Hepatocyte (in vitro differentiated cells): ENCODE data around the gene DGKQ. TPM values are rescaled to one million over a fixed set of nuclear protein-coding genes. Genes with fewer than 3 reads are reported as not detected.
"Not testable (repeated sequence)": the region's sequence is repeated elsewhere in the genome, so short reads cannot be mapped to it uniquely, and the experiment has no call there.

ENCODE experiments used
- DNase-seq: peaks from one replicate; pipeline ENCODE4 v3.0.0-alpha.2; 2016; ENCODE audit warnings: low spot score
- H2AFZ ChIP-seq: fragments of 200-600 bp; sonication (generic); 2 replicates; pipeline ENCODE4 v1.6.0; 2016; ENCODE audit warnings: antibody characterized with exemption, mild to moderate bottlenecking
- H3K27ac ChIP-seq: fragments of 200-600 bp; sonication (generic); 2 replicates; pipeline ENCODE4 v1.5.1; 2016; ENCODE audit warnings: mild to moderate bottlenecking
- H3K27me3 ChIP-seq: fragments of 200-600 bp; sonication (generic); 2 replicates; pipeline ENCODE4 v1.6.1; 2016
- H3K36me3 ChIP-seq: fragments of 200-600 bp; sonication (generic); replicated peaks from 2 replicates; pipeline ENCODE4 v1.5.1; 2016; ENCODE audit warnings: low read depth; ENCODE audit not compliant: insufficient read depth
- H3K4me1 ChIP-seq: fragments of 200-600 bp; sonication (generic); 2 replicates; pipeline ENCODE4 v1.5.1; 2016; ENCODE audit warnings: mild to moderate bottlenecking, moderate library complexity; ENCODE audit not compliant: insufficient read depth
- H3K4me2 ChIP-seq: fragments of 200-600 bp; sonication (generic); 2 replicates; pipeline ENCODE4 v1.6.0; 2016
- H3K4me3 ChIP-seq: fragments of 200-600 bp; sonication (generic); 2 replicates; pipeline ENCODE4 v1.5.1; 2016; ENCODE audit warnings: mild to moderate bottlenecking
- H3K79me2 ChIP-seq: fragments of 200-600 bp; sonication (generic); 2 replicates; pipeline ENCODE4 v1.6.0; 2017; ENCODE audit warnings: mild to moderate bottlenecking
- H3K9me2 ChIP-seq: fragments of 200-600 bp; sonication (generic); replicated peaks from 2 replicates; pipeline ENCODE4 v1.6.0; 2017; ENCODE audit warnings: mild to moderate bottlenecking; ENCODE audit not compliant: insufficient read depth
- H3K9me3 ChIP-seq: fragments of 200-600 bp; sonication (generic); 2 replicates; pipeline ENCODE4 v1.5.1; 2016; ENCODE audit warnings: low read depth, mild to moderate bottlenecking
- H4K20me1 ChIP-seq: fragments of 200-600 bp; sonication (generic); 2 replicates; pipeline ENCODE4 v1.6.0; 2016; ENCODE audit warnings: mild to moderate bottlenecking; ENCODE audit not compliant: insufficient read depth, poor library complexity, severe bottlenecking
- CTCF ChIP-seq: fragments of 200-600 bp; sonication (generic); IDR thresholded peaks from 2 replicates; pipeline ENCODE4 v1.5.1; 2016; ENCODE audit warnings: antibody characterized with exemption, mild to moderate bottlenecking; ENCODE audit not compliant: poor library complexity
- EZH2 ChIP-seq: fragments of 200-600 bp; sonication (generic); IDR thresholded peaks from 2 replicates; pipeline ENCODE4 v1.6.1; 2016; ENCODE audit warnings: antibody characterized with exemption, mild to moderate bottlenecking, borderline replicate concordance
- EZH2phosphoT487 ChIP-seq: fragments of 200-600 bp; sonication (generic); IDR thresholded peaks from one replicate; pipeline ENCODE4 v1.6.1; 2018; ENCODE audit warnings: antibody characterized with exemption, mild to moderate bottlenecking, low read depth, moderate library complexity; ENCODE audit not compliant: unreplicated experiment, severe bottlenecking
- WGBS: methylation state at CpG from one replicate; pipeline ENCODE4 v1.1.6; 2016; ENCODE audit warnings: low lambda C conversion rate; ENCODE audit errors: missing lambda C conversion rate; 5-methylcytosine and 5-hydroxymethylcytosine counted together
- polyA plus RNA-seq: library from polyadenylated mRNA; unstranded; fragments of >200 nt; fragmentation: Nextera tagmentation; extraction: Ambion mirVana; gene quantifications from 2 replicates; pipeline ENCODE4 v1.2.1, GENCODE V29; 2016
- total RNA-seq: library from RNA; depleted of rRNA; stranded (reverse); fragments of >200 nt; gene quantifications from 2 replicates; pipeline ENCODE4 v1.2.3, GENCODE V29; 2014

DGKQ gene
- total and polyA plus RNA-seq, 2 experiments from 2014 or later: 17.4 to 20.7 TPM

- H3K27ac ChIP-seq: no peak overlapping the region
- 91% methylated on average over 9 of the region's 9 CpGs for whole genome bisulfite sequencing
- H3K27me3 ChIP-seq: no peaks in the 10 kb centered on the region
- peaks cover 10% of the 10 kb centered on the region for H3K4me1 ChIP-seq
- no peaks in the 10 kb centered on the region for H3K36me3 ChIP-seq
- no peaks in the 10 kb centered on the region for H3K9me3 ChIP-seq
- no peak overlapping the region for H2AFZ ChIP-seq
- TF ChIP-seq CTCF: no peak
- no peak for TF ChIP-seq EZH2phosphoT487
- no peak for TF ChIP-seq EZH2
- H3K4me2 ChIP-seq: no peak overlapping the region
- H3K4me3 ChIP-seq: no peak overlapping the region
- DNase-seq: no peak
- peaks cover 82% of the 10 kb centered on the region for H4K20me1 ChIP-seq
- no peaks in the 10 kb centered on the region for H3K9me2 ChIP-seq
- peaks cover 92% of the 10 kb centered on the region for H3K79me2 ChIP-seq
Measured at GRCh38 chr4:925171-925570, 48.2 kb downstream of the DGKQ start.

GRCh38 chr4:924107-925096, 49.0 kb downstream of the DGKQ start:
- H3K4me1 ChIP-seq: peaks cover 2% of the 10 kb centered on the region
- 75% methylated on average over 18 of the region's 18 CpGs for WGBS
- no peaks in the 10 kb centered on the region for H3K9me2 ChIP-seq
- no peak overlapping the region for H2AFZ ChIP-seq
- H4K20me1 ChIP-seq: peaks cover 82% of the 10 kb centered on the region
- H3K9me3 ChIP-seq: no peaks in the 10 kb centered on the region
- H3K36me3 ChIP-seq: no peaks in the 10 kb centered on the region
- H3K4me2 ChIP-seq: no peak overlapping the region
- H3K27ac ChIP-seq: no peak overlapping the region
- DNase-seq: no peak
- H3K27me3 ChIP-seq: no peaks in the 10 kb centered on the region
- peaks cover 92% of the 10 kb centered on the region for H3K79me2 ChIP-seq
- TF ChIP-seq CTCF (no peak), EZH2 (no peak), EZH2phosphoT487 (no peak)
- no peak overlapping the region for H3K4me3 ChIP-seq

GRCh38 chr4:921830-922331, 51.5 kb downstream of the DGKQ start:
- TF ChIP-seq EZH2phosphoT487 (no peak), CTCF (no peak), EZH2 (no peak)
- Histone ChIP-seq H3K36me3 (no peaks in the 10 kb centered on the region), H3K4me2 (no peak overlapping the region), H2AFZ (no peak overlapping the region), H3K4me3 (no peak overlapping the region), H3K27me3 (no peaks in the 10 kb centered on the region), H3K27ac (no peak overlapping the region), H4K20me1 (peaks cover 78% of the 10 kb centered on the region), H3K9me2 (no peaks in the 10 kb centered on the region), H3K79me2 (peaks cover 98% of the 10 kb centered on the region), H3K4me1 (no peaks in the 10 kb centered on the region), H3K9me3 (no peaks in the 10 kb centered on the region)
- WGBS: 97% methylated on average over 17 of the region's 17 CpGs
- DNase-seq: no peak

- H3K4me2 ChIP-seq, H3K9me3 ChIP-seq, H3K27me3 ChIP-seq, DNase-seq, H3K9me2 ChIP-seq, H3K4me1 ChIP-seq, H3K27ac ChIP-seq, H2AFZ ChIP-seq, H3K4me3 ChIP-seq, H3K36me3 ChIP-seq: not testable (repeated sequence)
- WGBS: 98% methylated on average over 15 of the region's 15 CpGs
- Histone ChIP-seq H4K20me1 (peaks cover 74% of the 10 kb centered on the region), H3K79me2 (peaks cover 93% of the 10 kb centered on the region)
Measured at GRCh38 chr4:919004-919680, 54.2 kb downstream of the DGKQ start.

GRCh38 chr4:918591-918990, 54.8 kb downstream of the DGKQ start:
- not testable (repeated sequence) for H3K4me2 ChIP-seq, DNase-seq, H3K27ac ChIP-seq, H3K9me2 ChIP-seq, H2AFZ ChIP-seq, H3K4me3 ChIP-seq, H3K27me3 ChIP-seq, H3K9me3 ChIP-seq, H3K36me3 ChIP-seq, H3K4me1 ChIP-seq
- Histone ChIP-seq H3K79me2 (peaks cover 88% of the 10 kb centered on the region), H4K20me1 (peaks cover 68% of the 10 kb centered on the region)
- WGBS: 95% methylated on average over 6 of the region's 6 CpGs
